ENCODE data around the gene MAN1C1.
"Not testable (repeated sequence)": the region's sequence is repeated elsewhere in the genome, so short reads cannot be mapped to it uniquely, and the experiment has no call there.

The MAN1C1 gene

DNA sequence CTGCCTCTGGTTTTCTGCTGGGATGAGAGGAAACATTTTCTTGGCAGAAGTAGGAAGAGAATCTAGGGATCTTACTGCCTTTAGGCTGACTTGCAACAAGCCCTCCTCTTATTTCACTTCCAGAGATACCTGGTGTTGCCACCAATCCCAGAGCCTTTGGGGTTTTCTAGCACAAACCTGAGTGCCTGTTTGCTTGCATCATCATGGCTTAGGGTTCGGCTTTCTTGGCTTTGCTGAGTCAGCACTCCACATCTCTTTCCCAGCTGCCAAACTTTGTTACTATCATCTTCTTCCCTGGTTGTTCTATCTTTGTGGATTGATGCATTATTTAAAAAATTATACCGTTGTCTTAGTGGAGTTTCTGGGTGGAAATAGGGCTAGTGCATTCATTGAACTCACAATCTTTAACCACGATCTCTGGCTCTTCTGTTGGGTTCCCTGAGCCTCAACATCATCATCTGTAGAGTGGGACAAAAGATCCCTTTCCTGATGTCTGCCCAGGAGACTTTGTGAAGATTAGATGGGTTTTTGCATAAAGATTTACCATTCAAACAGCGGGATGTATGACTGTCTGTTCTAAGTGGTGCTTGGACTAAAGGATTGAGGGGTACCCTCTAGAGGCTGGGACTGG lies 106.8 kb downstream of the MAN1C1 start:
- DNase-seq, result no peak

DNA sequence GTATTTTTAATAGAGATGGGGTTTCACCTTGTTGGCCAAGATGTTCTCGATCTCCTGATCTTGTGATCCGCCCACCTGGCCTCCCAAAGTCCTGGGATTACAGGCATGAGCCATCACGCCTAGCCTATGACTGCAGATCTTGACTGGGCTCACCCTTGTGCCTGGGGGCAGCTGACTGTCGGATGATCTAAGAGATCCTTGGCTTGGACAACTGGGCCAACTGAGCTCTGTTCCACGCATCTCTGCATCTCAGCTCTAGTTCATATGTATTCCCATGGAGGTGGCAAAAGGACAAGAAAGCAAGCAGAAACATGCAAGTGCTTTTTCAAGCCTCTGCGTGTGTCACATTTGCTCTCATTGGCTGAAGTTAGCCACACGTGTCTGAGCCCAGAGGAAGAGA lies 107.6 kb downstream of the MAN1C1 start:
- DNase-seq, result no peak

DNA sequence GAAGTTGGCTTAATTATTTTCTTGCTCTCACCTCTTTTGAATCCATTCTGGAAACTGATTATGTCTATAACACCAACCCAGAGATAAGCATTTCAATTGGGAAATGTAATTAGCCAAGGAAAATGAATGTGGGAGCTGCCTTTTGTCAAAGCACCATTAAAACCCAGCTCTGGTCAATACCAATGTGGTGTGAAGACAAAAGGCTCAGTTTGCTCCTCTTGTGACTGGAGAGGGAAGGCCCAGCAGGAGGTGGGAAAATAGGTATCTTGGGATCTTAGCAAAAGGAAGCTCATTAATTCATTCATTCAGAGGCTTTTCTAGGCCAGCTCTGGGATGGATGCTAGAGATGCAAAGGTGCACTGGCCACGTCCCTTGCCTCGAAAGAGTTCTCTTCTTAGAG lies 108.4 kb downstream of the MAN1C1 start:
- no peak for DNase-seq

DNA sequence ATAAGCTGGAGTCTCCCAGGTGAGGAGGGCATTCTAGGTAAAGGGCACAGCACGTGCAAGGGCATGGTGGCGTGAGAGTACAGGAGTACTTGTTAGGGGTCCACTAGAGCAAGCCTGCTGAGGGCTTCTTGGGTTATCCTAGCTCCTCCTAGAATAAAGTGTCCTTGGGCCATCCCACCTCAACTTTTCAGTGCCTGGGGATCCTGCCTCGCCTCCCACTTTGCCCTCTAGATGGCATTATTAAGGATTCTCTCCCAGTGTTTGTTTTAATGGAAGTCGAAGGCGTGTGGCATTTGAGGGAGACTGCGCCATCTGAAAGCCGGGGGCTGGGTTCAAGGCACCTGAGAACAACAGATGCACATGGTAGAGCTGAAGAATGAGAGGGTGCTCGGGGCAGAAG lies 108.9 kb downstream of the MAN1C1 start:
- DNase-seq, result no peak

DNA sequence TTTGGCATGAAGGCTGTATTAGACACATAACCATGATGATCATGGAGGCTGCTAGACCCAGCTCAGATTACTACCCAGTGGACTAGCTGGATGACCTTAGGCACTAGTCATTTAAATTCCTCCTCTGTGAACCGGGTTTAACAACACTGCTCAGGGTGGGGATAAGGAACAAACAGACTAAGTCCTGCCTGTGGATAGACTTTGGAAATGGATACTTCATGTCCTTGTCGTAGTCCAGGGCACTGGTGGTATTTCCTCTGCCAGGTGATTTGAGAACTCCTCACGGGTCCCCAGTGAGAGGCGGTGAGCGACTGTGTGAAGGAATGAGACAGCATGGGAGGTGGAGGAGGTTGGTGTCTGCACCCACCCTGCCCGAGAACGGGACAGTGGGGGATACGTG lies 110.5 kb downstream of the MAN1C1 start:
- DNase-seq, result no peak

DNA sequence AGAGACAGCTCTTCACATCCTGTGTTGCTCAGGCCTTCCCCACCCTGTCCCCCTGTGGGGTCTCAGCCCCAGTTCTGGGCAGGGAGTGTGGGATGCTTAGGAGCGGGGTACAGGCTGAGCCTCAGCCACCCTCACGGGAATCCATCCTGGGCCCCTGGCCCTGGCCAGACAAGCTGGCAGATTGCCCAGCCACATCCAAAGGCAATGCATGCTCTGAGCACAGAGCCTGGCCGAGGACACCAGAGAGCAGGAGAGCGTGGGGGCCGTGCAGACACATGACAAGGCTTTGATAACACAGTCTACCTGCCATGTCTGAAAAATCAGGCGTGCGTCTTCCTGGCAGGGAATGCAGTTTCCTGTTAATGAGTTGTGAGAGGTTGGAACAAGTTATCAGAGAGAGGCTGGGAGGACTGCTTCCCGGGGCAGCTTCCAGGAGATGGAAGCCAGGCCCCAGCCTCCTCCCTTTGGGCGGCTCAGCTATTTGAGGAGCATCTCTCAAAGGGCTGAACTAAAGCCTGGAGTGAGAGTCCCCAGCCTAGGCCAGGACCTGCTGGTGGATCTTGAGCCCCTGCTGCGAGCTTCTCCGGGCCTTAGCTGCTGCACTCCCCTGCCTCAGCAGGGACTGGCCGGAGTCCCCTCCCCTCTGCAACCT lies 111.2 kb downstream of the MAN1C1 start:
- no peak for DNase-seq

DNA sequence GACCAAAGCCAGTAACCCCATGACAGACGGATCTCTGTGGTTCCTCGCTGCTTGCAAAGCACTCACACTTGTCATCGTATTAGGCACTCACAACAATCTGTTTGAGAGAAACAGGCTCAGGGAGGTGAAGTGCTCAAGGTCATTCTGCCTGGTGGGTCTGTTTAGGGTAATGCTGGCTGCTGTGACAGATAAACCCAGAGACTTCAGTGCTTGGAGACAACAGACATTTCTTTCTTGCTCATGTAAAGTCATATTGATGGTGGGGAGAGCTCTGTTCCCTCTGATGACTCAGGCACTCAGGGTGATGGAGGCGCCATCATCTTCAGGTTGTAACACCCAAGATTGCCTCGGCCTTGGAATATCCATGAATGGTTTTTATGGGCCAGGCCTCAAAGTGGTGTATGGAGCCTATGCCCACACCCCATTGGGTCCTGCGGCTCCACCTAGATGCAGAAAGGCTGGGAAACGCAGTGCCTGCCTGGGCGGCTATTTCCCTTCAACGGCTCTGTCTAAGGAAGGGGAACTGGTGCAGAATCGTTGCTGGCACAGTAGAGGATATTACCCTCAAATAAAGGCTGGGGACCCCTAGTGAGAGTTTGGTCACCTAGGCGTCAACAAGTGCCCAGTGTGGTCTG lies 111.8 kb downstream of the MAN1C1 start:
- DNase-seq, result no peak

DNA sequence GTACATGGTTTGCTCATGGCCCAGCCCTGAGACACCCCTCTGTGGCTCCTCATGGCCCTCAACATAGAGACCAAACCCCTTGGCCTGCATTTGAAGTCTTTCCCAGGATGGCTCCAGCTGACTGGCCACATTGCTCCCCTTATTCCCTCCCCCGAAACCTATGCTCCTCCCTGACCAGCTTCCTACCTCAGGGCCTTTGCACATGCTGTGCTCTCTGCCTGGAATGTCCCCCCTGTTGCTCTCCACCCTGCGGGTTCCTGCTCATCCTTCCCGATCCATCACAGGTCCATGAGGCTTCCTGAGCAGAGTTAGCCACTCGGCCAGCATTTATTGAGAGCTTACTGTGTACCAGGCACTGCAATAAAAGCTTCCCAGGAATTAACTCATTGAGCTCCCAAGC lies 112.5 kb downstream of the MAN1C1 start:
- DNase-seq, result no peak

DNA sequence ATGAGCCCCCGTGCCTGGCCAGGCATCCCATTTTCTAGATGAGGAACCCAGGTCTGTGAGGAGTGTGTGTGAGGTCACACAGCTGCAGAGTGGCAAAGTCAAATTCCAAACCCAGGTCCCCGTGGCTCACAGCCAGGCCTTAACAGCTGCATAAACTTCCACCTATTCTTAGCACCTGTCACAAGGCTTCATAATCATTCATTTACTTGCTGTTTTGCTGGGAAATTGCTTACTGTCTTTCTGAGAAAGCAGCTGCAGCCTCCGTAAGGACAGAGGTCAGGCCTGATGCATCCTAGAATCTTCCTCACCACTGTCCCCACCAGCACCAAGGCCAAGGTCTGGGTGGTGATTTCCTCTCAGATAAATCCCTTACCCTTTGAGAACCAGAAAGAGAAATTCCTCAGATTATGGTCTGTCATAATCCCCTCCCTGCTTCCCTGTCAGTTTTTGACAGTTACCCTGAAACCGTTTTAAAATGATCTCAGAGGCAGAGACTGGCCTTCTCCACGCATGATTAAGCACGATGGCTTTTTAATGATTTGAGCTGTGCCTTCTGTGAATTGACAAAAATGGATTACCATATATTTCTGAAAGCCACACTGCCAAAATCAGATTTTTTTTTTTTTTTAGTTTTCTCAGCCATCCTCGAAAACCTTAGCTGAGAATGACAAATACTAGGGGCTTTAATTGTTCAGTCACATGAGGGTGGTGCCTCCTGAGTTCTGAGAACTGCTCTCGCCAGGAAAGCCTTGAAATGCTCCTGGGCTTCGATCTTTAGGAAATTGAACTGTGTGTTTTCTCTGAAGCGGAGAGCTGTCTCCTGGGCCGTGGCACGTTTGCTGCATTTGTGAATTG lies 113.4 kb downstream of the MAN1C1 start:
- no peak for DNase-seq

DNA sequence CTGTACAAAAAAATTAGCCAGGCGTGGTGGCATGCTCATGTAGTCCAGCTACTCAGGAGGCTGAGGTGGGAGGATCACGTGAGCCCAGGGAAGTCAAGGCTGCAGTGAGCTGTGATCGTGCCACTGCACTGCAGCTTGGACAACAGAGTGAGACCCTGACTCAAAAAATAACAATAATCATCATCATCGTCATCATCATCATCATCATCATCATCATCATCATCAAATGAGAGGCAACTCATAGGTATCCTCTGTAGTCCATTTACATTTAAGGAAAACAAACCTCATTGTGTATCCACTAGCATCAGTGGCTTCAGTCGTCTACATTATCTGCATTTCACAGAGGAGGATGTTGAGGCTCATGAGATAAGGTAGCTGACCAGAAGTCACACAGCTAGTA lies 114.6 kb downstream of the MAN1C1 start:
- DNase-seq, result no peak

DNA sequence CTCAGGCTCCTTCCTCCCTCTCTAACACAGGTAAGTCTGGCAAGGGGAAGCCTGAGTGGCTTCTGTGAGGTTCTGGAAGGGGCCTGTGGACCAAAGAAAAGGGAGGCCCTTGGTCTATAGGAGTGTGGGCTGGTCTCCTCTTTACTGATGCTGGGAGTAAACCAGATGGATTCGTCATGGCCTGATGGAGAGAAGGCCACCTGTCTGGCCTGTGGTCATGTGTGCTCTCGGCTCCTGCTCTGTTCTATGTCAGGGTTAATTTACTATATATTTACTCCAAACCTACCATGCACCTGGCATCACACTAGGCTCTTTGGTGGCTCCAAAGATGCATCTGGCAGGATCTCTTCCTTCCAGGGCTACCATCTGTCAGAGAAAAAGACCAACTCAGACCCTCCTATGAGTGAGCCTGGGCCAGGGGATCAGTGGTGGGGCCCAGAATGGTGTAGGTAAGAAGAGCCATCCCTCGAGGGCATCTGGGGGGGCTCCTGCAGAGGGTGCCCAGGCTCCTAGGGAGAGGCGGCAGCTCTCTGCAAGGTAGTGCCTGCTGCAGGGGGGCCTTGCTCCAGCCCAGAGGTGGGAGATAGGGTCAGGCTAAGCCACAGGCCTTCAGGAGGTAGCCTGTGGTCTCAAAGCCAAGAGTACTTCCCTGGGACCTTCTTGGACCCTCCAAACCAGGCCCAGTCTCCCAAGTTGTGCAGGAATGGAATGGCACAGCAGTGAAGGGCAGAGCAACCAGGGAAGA lies 115.2 kb downstream of the MAN1C1 start:
- no peak for DNase-seq

DNA sequence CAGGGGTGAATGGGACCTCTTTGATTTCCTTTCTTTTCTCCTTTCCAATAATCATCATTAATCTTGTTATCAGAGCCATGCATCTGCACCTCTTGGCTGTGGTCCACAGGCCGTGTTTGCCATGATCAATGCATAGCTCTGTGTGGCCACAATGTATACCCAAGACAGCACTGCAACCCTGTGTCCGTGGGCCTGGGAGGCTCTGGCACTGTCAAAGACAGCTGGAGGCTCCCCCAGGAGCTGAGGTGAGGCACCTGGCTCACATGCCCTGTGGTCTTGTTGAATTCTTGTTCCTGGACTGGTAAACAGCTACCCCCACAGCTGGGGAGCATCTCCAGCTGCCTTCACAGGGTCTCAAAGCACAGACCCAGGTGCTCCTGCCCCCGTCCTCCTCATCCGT lies 116.2 kb downstream of the MAN1C1 start:
- DNase-seq, result no peak

DNA sequence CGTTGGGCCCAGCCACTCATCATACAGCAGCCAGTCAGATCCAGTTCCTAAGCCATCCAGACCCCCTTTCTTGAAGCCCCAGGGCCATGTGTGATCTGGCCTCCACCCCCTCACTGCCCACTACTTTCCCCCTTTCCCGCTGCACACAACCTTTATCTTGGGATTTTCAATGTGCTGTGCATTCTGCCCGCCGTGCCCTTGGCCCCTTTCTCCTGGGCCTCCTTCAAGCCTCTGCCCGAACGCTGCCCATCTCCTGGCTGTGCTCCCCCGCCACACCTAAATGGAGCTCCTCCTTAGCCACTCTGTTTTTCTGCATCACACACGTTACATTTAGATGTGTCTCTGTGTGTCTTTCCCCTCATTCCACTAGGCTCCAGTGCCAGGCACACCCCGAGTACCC lies 116.7 kb downstream of the MAN1C1 start:
- DNase-seq, result no peak

DNA sequence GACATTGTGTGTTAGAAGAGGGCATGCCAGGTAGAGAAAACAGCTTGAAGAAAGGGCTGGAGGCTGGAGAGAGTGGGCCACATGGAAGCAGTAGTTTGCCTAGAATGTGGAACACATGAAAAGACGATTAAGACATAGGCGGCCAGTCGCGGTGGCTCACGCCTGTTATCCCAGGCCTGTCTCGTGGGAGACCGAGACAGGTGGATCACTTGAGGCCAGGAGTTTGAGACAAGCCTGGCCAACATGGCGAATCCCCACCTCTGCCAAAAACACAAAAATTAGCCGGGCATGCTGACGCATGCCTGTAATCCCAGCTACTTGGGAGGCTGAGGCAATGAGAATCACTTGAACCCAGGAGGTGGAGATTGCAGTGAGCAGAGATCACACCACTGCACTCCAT lies 118.4 kb downstream of the MAN1C1 start:
- not testable (repeated sequence) for DNase-seq

DNA sequence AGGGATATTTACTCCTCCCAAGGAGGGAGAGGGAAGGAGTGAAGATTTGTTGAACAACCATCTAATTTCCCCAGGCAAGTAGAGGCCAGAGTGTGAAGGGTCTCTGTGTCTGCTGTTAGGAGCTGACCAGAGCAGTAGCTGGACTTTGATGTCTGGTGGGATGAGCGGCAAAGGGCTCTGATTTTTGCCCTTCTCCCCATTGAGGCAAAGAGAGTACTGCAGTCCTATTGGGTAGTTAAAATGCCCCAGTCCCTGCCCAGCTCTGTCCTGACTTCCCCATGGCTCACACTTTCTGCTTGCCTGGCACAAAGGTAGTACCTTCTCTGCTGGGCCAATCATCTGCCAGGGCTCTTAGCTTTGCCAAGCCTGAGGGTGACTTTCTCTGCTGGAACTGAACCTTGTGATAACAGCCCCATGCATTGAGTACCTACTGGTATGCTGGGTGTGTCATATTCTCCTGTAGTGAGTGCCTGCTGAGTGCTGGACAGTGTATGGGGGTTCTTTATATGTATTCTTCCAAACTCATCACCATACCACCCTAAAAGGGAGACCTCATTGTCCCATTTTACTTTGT lies 119.5 kb downstream of the MAN1C1 start:
- DNase-seq, result no peak

DNA sequence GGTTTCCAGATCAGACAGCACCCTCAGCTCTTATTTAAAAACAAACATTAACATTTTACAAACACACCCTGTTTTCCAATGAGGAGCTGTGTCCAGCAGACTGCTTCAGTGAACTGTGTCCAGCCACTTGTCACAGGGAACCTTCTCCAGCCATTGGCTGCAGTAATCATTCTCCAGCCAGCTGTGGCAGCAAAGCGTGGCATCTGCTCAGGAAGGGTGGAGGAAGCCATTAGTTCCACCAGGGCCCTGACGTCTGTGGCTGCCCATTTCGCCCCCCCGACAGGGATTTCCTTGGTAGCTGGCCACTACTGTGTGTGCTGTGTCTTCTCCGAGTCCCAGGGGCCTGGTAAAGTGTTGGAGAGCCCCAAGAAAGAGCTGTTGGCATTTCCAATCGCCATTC lies 120.5 kb downstream of the MAN1C1 start:
- DNase-seq, result no peak

DNA sequence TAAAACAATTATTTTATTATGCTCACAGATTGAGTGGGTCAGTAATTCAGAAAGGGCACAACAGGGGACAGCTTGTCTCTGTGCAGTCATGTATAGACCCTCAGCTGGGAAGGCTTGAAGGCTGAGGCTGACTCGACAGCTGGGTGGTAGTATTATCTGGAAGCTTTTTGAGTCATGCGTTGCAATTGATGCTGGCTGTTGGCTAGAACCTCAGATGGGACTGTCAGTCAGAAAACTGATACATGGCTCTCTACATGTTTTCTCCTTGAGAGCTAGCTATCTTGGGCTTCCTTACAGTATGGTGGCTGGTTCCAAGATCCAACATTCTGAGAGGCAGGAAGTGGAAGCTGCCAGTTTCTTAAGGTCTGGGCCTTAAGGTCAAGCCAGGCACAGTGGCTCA lies 121.9 kb downstream of the MAN1C1 start:
- DNase-seq, result no peak

DNA sequence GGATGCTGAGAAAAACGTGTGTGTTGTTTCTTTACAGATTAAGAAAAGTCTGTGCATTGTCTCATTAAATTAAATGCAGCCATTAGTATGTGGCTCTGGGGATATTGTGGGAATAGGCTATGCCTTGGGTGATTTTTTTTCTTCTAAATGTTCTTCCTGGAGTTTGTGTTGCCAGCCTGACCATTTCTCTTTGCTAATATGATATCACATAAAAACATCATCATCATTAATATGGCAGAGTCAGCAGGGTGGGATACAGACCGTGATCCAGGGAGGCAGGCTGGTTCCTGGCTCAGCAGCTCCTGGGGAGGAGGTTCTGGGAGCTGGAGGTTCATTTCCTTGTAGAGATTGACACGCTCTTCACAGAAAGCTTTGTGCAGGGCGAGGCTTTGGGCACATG lies 122.8 kb downstream of the MAN1C1 start:
- no peak for DNase-seq

DNA sequence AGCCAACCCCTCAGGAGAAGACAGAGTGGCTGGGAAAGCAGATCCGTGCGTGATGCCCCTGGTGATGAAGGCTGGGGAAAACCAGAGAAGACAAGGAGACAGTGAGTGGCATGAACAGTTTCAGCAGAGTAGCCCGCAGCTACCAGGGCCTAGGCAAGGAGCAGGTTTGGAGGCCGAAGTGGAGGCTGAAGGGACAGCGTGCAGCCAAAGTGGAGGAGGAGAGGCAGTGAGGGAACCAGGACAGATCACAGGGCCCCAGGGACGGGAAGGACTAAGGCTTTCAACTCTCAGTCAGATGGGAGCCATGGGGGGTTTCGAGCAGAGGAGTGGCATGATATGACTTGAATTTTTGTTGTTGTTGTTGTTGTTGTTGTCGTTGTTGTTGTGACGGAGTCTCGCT lies 123.5 kb downstream of the MAN1C1 start:
- DNase-seq, result no peak

DNA sequence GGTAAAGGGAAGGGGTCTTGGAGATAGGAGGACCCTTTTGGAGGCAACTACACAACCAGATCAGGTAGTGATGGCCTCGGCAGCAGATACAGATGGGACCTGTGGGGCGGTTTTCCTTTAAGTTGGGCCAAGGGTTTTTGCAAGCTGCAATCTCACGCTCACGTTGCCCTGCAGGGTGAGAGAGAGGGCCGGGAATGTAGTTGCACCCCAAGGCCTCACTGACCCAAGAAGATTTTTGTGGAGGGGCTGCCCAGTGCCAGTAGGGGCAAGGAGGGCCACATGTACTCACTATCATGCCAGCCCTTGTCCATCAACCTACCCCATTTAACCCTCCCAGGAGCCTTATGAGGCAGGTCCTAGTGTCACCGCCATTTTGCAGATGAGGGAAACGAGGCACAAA lies 125.7 kb downstream of the MAN1C1 start:
- DNase-seq, result no peak

DNA sequence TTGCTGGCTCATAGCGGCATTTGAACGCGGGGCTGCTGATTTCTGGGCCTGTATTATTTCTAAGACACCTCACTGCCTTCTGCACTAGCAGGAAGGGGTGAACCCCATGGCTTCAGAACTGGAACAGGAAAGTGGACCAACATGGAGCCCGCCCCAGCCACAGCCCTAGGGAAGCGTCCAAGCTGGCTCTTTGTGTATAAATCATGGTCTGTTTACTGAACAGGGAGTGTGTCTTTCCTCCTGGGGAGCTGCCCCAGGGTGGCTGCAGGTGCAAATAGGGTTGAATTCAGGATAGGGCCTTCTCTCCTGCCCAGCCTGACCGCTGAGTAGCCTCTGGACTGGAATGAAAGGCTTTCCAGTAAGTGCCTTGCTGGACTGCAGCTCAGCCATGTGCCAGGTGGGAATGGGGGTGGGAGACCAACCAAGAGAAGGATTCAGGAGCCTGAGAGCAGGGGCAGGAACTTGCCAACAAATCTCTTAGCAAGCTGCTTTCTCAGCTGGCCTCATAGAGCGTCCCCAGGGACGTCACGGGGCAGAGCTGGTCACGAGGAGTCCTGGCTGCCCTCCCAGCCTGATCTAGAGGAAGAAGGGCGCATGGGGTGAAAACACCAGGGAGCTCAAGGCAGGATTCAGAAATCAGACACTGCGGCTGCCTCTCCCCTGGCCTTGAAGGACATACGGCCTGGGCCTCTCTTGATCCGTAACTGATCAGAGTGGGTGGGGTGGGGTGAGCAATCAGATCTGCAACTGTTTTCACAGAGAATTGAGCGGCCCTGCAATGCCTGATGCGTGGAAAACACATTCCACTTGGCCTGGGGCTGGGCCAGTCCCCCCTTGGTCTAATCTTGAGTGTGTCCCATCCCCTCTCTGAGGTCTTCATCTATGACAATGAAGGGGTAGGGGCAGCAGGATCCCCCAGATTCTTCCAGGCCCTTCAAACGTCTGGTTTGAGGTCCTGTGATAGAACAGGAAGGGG lies 126.9 kb downstream of the MAN1C1 start:
- peak; percentile 24 for DNase-seq

Data from OCI-M1 (cell line).